ENCODE results near the gene CLCN6.

The CLCN6 gene

DNA sequence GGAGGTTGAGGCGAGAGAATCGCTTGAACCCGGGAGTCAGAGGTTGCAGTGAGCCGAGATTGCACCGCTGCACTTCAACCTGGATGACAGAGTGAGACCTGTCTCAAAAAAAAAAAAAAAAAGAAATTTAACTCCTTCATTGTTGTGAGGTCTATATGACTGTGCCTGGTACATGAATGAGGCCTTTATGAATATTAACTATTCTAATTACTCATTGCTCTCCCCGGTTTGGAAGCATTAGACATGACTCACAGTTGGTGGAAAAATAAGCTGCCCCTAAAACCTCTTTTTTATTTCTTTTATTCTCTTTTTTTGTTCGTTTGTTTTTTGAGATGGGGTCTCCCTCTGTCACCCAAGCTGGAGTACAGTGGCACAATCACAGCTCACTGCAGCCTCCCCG lies 49.4 kb downstream of the CLCN6 start:
- Histone ChIP-seq H3K27ac (ENCODE audit: low read depth, low read length) (no peak overlapping the region), H3K36me3 (ENCODE audit: control insufficient read depth in 1 of 2, insufficient read depth in 2 of 2, low read length in 2 of 2) (no peaks in the 10 kb centered on the region), H3K4me1 (ENCODE audit: control insufficient read depth in 1 of 2, insufficient read depth in 2 of 2, low read length in 2 of 2) (no peaks in the 10 kb centered on the region), H3K27me3 (ENCODE audit: control insufficient read depth in 1 of 2, insufficient read depth in 2 of 2, low read length in 2 of 2) (peaks cover 27 to 30% of the 10 kb centered on the region in 2 donors), H3K9ac (ENCODE audit: low read depth in 1 of 2, low read length in 2 of 2) (no peak overlapping the region), H3K4me3 (ENCODE audit: low read depth in 1 of 2, low read length in 2 of 2) (no peak overlapping the region), H3K9me3 (ENCODE audit: control insufficient read depth in 1 of 2, low read length in 2 of 2) (no peaks in the 10 kb centered on the region)

DNA sequence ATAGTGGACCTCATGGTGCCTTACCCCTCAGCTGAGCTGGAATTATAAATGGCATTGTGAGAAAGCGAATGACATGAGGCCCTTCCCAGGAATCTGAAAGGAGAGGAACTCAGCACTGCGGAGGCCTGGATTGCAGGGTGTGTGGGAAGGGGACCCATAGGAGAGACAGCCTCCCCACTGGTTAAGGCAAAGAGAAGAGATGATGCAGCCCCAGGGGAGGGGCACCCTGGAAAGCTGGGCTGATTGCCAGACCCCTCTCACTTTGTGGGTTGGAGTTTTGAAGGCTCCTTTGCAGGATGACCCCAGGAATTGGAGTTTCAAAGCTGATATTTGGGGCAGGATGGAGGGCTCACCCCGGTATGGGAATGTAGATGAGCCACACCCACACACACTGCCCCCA lies 50.7 kb downstream of the CLCN6 start:
- no peaks in the 10 kb centered on the region for H3K9me3 ChIP-seq (ENCODE audit: control insufficient read depth in 1 of 2, low read length in 2 of 2)
- no peaks in the 10 kb centered on the region for H3K36me3 ChIP-seq (ENCODE audit: control insufficient read depth in 1 of 2, insufficient read depth in 2 of 2, low read length in 2 of 2)
- H3K27ac ChIP-seq (ENCODE audit: low read depth, low read length): no peak overlapping the region
- H3K27me3 ChIP-seq (ENCODE audit: control insufficient read depth in 1 of 2, insufficient read depth in 2 of 2, low read length in 2 of 2): peaks cover 30 to 32% of the 10 kb centered on the region in 2 donors
- H3K4me3 ChIP-seq (ENCODE audit: low read depth in 1 of 2, low read length in 2 of 2): no peak overlapping the region
- no peak overlapping the region for H3K9ac ChIP-seq (ENCODE audit: low read depth in 1 of 2, low read length in 2 of 2)
- H3K4me1 ChIP-seq (ENCODE audit: control insufficient read depth in 1 of 2, insufficient read depth in 2 of 2, low read length in 2 of 2): no peaks in the 10 kb centered on the region

DNA sequence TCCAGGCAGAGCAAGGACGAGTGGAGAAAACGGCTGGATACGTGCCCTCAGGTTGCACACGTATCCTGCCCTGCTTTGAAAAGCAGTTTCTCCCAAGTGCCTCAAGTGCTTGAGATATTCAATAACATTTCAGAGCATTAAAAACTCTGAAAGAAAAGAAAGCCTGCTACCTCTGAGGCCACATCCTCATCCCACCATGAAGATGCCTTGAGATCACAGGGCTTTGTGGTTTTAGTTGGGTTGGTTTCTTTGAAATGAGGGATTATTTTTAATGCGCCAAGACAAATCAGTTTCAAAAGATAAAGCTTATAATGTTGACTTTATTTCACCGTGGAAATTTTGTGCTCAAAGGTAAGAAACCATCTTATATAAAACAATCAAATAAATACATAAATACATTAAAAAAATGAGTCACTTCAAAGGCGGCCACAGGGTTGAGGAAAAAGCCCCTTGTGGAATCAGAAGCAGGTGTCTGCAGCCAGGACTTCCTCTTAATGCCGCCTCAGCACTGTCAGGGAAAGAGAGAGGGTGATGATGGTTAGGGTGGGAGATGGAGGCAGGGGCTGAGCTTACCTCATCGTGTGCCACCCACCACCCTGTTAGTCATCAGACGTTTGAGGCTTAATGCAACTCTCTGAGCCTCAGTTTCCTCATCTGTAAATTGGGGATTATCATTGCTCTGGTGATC lies 51.3 kb downstream of the CLCN6 start:
- no peaks in the 10 kb centered on the region for H3K9me3 ChIP-seq (ENCODE audit: control insufficient read depth in 1 of 2, low read length in 2 of 2)
- H3K27me3 ChIP-seq (ENCODE audit: control insufficient read depth in 1 of 2, insufficient read depth in 2 of 2, low read length in 2 of 2): peaks cover 32 to 34% of the 10 kb centered on the region in 2 donors
- no peaks in the 10 kb centered on the region for H3K4me1 ChIP-seq (ENCODE audit: control insufficient read depth in 1 of 2, insufficient read depth in 2 of 2, low read length in 2 of 2)
- no peaks in the 10 kb centered on the region for H3K36me3 ChIP-seq (ENCODE audit: control insufficient read depth in 1 of 2, insufficient read depth in 2 of 2, low read length in 2 of 2)
- H3K4me3 ChIP-seq (ENCODE audit: low read depth in 1 of 2, low read length in 2 of 2): no peak overlapping the region
- no peak overlapping the region for H3K27ac ChIP-seq (ENCODE audit: low read depth, low read length)
- no peak overlapping the region for H3K9ac ChIP-seq (ENCODE audit: low read depth in 1 of 2, low read length in 2 of 2)

GRCh38 chr1:11858158-11858557 lies 52.2 kb downstream of the CLCN6 start:
- no peak overlapping the region for H3K27ac ChIP-seq (ENCODE audit: low read depth, low read length)

DNA sequence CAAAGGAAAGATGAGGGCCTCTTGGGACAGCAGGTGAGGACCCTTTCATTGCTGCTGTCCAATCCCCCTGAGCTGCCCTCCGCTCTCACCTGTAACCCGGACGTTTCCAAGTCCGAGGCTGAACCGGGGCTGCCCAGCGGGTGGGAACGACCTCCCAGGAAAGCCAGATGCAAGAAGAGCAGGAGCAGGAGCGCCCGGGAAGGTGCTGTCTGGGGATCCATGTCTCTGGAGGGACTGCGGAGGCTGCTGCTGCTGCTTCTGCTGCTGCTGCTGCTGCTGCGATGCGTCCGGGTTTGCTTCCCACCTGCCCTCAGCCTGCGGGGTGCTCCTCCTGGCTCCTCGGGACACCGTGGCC lies 52.6 kb downstream of the CLCN6 start, which contains the start of gene NPPB:
NPPB (minus strand) TSS at position 333 of the 355 bp plus-strand sequence; CDS start at position 221, 112 bp downstream.
- H3K9ac ChIP-seq (ENCODE audit: low read depth in 1 of 2, low read length in 2 of 2): no peak within 1 kb of the TSS
- H3K27me3 ChIP-seq (ENCODE audit: control insufficient read depth in 1 of 2, insufficient read depth in 2 of 2, low read length in 2 of 2): peaks cover 32 to 34% of the 10 kb centered on the region in 2 donors
- no peaks in the 10 kb centered on the region for H3K9me3 ChIP-seq (ENCODE audit: control insufficient read depth in 1 of 2, low read length in 2 of 2)
- H3K36me3 ChIP-seq (ENCODE audit: control insufficient read depth in 1 of 2, insufficient read depth in 2 of 2, low read length in 2 of 2): no peaks in the 10 kb centered on the region
- no peaks in the 10 kb centered on the region for H3K4me1 ChIP-seq (ENCODE audit: control insufficient read depth in 1 of 2, insufficient read depth in 2 of 2, low read length in 2 of 2)
- H3K4me3 ChIP-seq (ENCODE audit: low read depth in 1 of 2, low read length in 2 of 2): no peak within 1 kb of the TSS
- no peak within 1 kb of the TSS for H3K27ac ChIP-seq (ENCODE audit: low read depth, low read length)

More at GRCh38 chr1:11858158-11858557, 52.2 kb downstream of the CLCN6 start:
- Histone ChIP-seq H3K9ac (ENCODE audit: low read depth in 1 of 2, low read length in 2 of 2) (no peak overlapping the region), H3K4me1 (ENCODE audit: control insufficient read depth in 1 of 2, insufficient read depth in 2 of 2, low read length in 2 of 2) (no peaks in the 10 kb centered on the region), H3K9me3 (ENCODE audit: control insufficient read depth in 1 of 2, low read length in 2 of 2) (no peaks in the 10 kb centered on the region), H3K36me3 (ENCODE audit: control insufficient read depth in 1 of 2, insufficient read depth in 2 of 2, low read length in 2 of 2) (no peaks in the 10 kb centered on the region), H3K27me3 (ENCODE audit: control insufficient read depth in 1 of 2, insufficient read depth in 2 of 2, low read length in 2 of 2) (peaks cover 32 to 34% of the 10 kb centered on the region in 2 donors), H3K4me3 (ENCODE audit: low read depth in 1 of 2, low read length in 2 of 2) (no peak overlapping the region)

GRCh38 chr1:11858968-11859871 lies 53.2 kb downstream of the CLCN6 start:
- Histone ChIP-seq H3K27ac (ENCODE audit: low read depth, low read length) (no peak overlapping the region), H3K36me3 (ENCODE audit: control insufficient read depth in 1 of 2, insufficient read depth in 2 of 2, low read length in 2 of 2) (no peaks in the 10 kb centered on the region), H3K4me3 (ENCODE audit: low read depth in 1 of 2, low read length in 2 of 2) (no peak overlapping the region), H3K9me3 (ENCODE audit: control insufficient read depth in 1 of 2, low read length in 2 of 2) (no peaks in the 10 kb centered on the region), H3K27me3 (ENCODE audit: control insufficient read depth in 1 of 2, insufficient read depth in 2 of 2, low read length in 2 of 2) (peaks cover 32 to 34% of the 10 kb centered on the region in 2 donors), H3K9ac (ENCODE audit: low read depth in 1 of 2, low read length in 2 of 2) (no peak overlapping the region), H3K4me1 (ENCODE audit: control insufficient read depth in 1 of 2, insufficient read depth in 2 of 2, low read length in 2 of 2) (no peaks in the 10 kb centered on the region)

- Histone ChIP-seq H3K9me3 (ENCODE audit: control insufficient read depth in 1 of 2, low read length in 2 of 2) (no peaks in the 10 kb centered on the region), H3K27ac (ENCODE audit: low read depth, low read length) (no peak overlapping the region), H3K4me1 (ENCODE audit: control insufficient read depth in 1 of 2, insufficient read depth in 2 of 2, low read length in 2 of 2) (no peaks in the 10 kb centered on the region), H3K27me3 (ENCODE audit: control insufficient read depth in 1 of 2, insufficient read depth in 2 of 2, low read length in 2 of 2) (peaks cover 28 to 34% of the 10 kb centered on the region in 2 donors), H3K36me3 (ENCODE audit: control insufficient read depth in 1 of 2, insufficient read depth in 2 of 2, low read length in 2 of 2) (no peaks in the 10 kb centered on the region), H3K4me3 (ENCODE audit: low read depth in 1 of 2, low read length in 2 of 2) (no peak overlapping the region), H3K9ac (ENCODE audit: low read depth in 1 of 2, low read length in 2 of 2) (no peak overlapping the region)
Measured at GRCh38 chr1:11860083-11860482, 54.1 kb downstream of the CLCN6 start.

- no peaks in the 10 kb centered on the region for H3K9me3 ChIP-seq (ENCODE audit: control insufficient read depth in 1 of 2, low read length in 2 of 2)
- H3K4me3 ChIP-seq (ENCODE audit: low read depth in 1 of 2, low read length in 2 of 2): no peak overlapping the region
- H3K4me1 ChIP-seq (ENCODE audit: control insufficient read depth in 1 of 2, insufficient read depth in 2 of 2, low read length in 2 of 2): no peaks in the 10 kb centered on the region
- no peaks in the 10 kb centered on the region for H3K36me3 ChIP-seq (ENCODE audit: control insufficient read depth in 1 of 2, insufficient read depth in 2 of 2, low read length in 2 of 2)
- no peak overlapping the region for H3K9ac ChIP-seq (ENCODE audit: low read depth in 1 of 2, low read length in 2 of 2)
- no peak overlapping the region for H3K27ac ChIP-seq (ENCODE audit: low read depth, low read length)
- peaks cover 28 to 34% of the 10 kb centered on the region in 2 donors for H3K27me3 ChIP-seq (ENCODE audit: control insufficient read depth in 1 of 2, insufficient read depth in 2 of 2, low read length in 2 of 2)
Measured at GRCh38 chr1:11860587-11860986, 54.6 kb downstream of the CLCN6 start.

DNA sequence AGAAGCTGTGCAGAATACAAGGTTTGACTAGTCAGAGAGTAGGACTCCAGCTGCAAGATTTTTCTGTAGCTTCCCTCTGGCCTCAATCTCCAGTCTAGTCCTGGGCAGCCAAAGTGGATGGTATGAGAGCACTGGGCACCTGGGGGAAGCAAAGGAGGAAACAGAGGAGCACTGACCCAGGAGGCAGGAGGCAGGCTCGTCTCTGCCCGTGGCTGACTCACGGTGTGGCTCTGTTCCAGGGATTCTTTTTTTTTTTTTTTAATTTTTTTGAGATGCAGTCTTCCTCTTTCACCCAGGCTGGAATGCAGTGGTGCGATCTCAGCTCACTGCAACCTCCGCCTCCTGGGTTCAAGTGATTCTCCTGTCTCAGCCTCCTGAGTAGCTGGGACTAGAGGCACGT lies 56.9 kb downstream of the CLCN6 start:
- Histone ChIP-seq H3K9ac (ENCODE audit: low read depth in 1 of 2, low read length in 2 of 2) (no peak overlapping the region), H3K36me3 (ENCODE audit: control insufficient read depth in 1 of 2, insufficient read depth in 2 of 2, low read length in 2 of 2) (no peaks in the 10 kb centered on the region), H3K4me1 (ENCODE audit: control insufficient read depth in 1 of 2, insufficient read depth in 2 of 2, low read length in 2 of 2) (no peaks in the 10 kb centered on the region), H3K27ac (ENCODE audit: low read depth, low read length) (no peak overlapping the region), H3K9me3 (ENCODE audit: control insufficient read depth in 1 of 2, low read length in 2 of 2) (no peaks in the 10 kb centered on the region), H3K27me3 (ENCODE audit: control insufficient read depth in 1 of 2, insufficient read depth in 2 of 2, low read length in 2 of 2) (peaks cover 23 to 30% of the 10 kb centered on the region in 2 donors), H3K4me3 (ENCODE audit: low read depth in 1 of 2, low read length in 2 of 2) (no peak overlapping the region)

DNA sequence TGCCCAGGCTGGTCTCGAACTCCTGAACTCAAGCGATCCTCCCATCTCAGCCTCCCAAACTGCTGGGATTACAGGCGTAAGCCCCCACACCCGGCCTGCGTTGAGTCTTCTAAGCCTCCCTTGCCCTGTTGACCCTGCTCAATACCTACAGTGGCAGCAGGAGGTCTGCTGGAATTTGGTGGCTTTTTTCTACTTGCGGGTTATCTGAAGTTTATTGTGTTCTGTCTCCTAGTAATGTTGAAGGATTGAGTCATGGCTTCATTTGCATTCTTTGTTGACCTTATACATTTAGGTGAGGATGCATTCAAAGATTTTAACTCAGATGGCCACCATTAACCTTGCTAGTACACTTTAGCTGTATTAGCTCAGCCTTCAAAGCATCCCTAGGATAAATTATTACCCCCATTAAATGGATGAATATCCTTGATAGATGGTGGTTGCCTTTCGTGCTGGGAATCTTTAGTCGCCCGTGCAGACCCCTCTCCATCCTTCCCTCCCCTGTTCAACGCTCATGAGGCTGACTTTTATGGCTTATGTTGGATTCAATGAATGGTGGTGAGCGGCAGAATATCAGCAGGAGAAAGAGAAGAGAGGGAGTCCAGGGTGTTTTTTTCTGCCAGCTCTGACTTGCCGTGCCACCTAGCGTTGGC lies 62.5 kb downstream of the CLCN6 start:
- H3K27ac ChIP-seq (ENCODE audit: low read depth, low read length): no peak overlapping the region
- H3K9me3 ChIP-seq (ENCODE audit: control insufficient read depth in 1 of 2, low read length in 2 of 2): no peaks in the 10 kb centered on the region
- no peak overlapping the region for H3K4me3 ChIP-seq (ENCODE audit: low read depth in 1 of 2, low read length in 2 of 2)
- no peaks in the 10 kb centered on the region for H3K4me1 ChIP-seq (ENCODE audit: control insufficient read depth in 1 of 2, insufficient read depth in 2 of 2, low read length in 2 of 2)
- H3K27me3 ChIP-seq (ENCODE audit: control insufficient read depth in 1 of 2, insufficient read depth in 2 of 2, low read length in 2 of 2): peaks cover 0 to 4% of the 10 kb centered on the region in 2 donors
- no peaks in the 10 kb centered on the region for H3K36me3 ChIP-seq (ENCODE audit: control insufficient read depth in 1 of 2, insufficient read depth in 2 of 2, low read length in 2 of 2)
- H3K9ac ChIP-seq (ENCODE audit: low read depth in 1 of 2, low read length in 2 of 2): no peak overlapping the region
